ENCODE results near the gene TMEM108.

TMEM108 gene

GRCh38 chr3:133443649-133444422 is 405.6 kb downstream of the TMEM108 start:
- Histone ChIP-seq H3K27me3 (ENCODE audit: control insufficient read depth, insufficient read depth, low read length, poor library complexity, severe bottlenecking) (no peaks in the 10 kb centered on the region), H3K9me3 (ENCODE audit: control insufficient read depth, low read length) (no peaks in the 10 kb centered on the region), H3K4me3 (ENCODE audit: insufficient read depth, low read depth, low read length) (no peak overlapping the region), H3K36me3 (ENCODE audit: control insufficient read depth, insufficient read depth, low read length) (no peaks in the 10 kb centered on the region), H3K4me1 (ENCODE audit: control insufficient read depth, insufficient read depth, low read length) (no peaks in the 10 kb centered on the region), H3K27ac (ENCODE audit: insufficient read depth, low read depth, low read length, poor library complexity, severe bottlenecking) (no peak overlapping the region)
- WGBS, 2 experiments: 90 to 93% methylated on average over 4 of the region's 5 CpGs

GRCh38 chr3:133444423-133444774 is 406.2 kb downstream of the TMEM108 start:
- H3K4me1 ChIP-seq (ENCODE audit: control insufficient read depth, insufficient read depth, low read length): no peaks in the 10 kb centered on the region
- H3K36me3 ChIP-seq (ENCODE audit: control insufficient read depth, insufficient read depth, low read length): no peaks in the 10 kb centered on the region
- no peak overlapping the region for H3K4me3 ChIP-seq (ENCODE audit: insufficient read depth, low read depth, low read length)
- H3K9me3 ChIP-seq (ENCODE audit: control insufficient read depth, low read length): no peaks in the 10 kb centered on the region
- no peaks in the 10 kb centered on the region for H3K27me3 ChIP-seq (ENCODE audit: control insufficient read depth, insufficient read depth, low read length, poor library complexity, severe bottlenecking)
- 91 to 94% methylated on average over 4 of the region's 4 CpGs for WGBS, 2 experiments
- H3K27ac ChIP-seq (ENCODE audit: insufficient read depth, low read depth, low read length, poor library complexity, severe bottlenecking): no peak overlapping the region

DNA sequence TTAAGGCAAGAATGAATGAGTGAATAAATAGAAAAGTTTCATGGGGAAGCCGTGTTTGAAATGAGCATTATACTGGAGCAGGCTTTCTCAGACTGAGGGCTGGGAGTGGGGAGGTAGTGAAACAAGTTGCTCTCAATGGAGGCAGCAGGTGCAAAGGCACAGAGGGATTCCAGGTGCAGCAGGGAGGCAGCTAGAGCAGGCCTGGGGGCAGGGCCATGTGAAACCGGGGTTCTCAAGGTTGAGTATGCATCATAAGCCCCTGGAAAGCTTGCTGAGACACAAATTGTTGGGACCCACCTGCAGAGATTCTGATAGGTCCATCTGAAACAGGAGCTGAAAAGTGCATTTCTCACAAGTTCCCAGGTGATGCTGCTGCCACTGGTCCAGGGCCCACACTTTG is 406.9 kb downstream of the TMEM108 start:
- Histone ChIP-seq H3K36me3 (ENCODE audit: control insufficient read depth, insufficient read depth, low read length) (no peaks in the 10 kb centered on the region), H3K4me1 (ENCODE audit: control insufficient read depth, insufficient read depth, low read length) (no peaks in the 10 kb centered on the region), H3K4me3 (ENCODE audit: insufficient read depth, low read depth, low read length) (no peak overlapping the region), H3K27me3 (ENCODE audit: control insufficient read depth, insufficient read depth, low read length, poor library complexity, severe bottlenecking) (no peaks in the 10 kb centered on the region), H3K27ac (ENCODE audit: insufficient read depth, low read depth, low read length, poor library complexity, severe bottlenecking) (no peak overlapping the region), H3K9me3 (ENCODE audit: control insufficient read depth, low read length) (no peaks in the 10 kb centered on the region)
- WGBS, 2 experiments: 88 to 92% methylated on average over 2 of the region's 2 CpGs

Measured in ectodermal cell (in vitro differentiated cells).